ENCODE data around the gene MMP28.

Gene MMP28

DNA sequence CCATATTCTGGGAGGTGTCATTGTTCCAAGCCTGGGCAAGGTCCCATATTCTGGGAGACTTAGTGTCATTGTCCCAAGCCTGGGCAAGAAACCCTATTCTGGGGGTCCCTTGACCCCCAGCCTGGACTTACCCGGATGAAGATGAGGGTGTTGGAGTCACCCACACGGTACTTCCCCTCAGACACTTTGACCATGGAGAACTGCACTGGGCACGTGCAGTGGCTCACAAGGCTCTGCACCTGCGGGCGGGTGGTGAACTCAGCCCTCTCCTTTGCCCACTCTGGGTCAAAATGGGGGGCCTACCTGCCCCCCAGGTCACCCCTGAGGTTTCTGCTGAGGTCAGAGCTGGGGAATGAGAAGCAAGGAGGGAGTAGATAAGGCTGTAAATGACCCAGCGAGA is 46.5 kb downstream of the MMP28 start:
- Histone ChIP-seq H3K4me1 (ENCODE audit: insufficient read depth, low read length) (peaks cover 8% of the 10 kb centered on the region; the same call in 1 of the 2 replicates), H3K9ac (ENCODE audit: low read depth, low read length) (no peak overlapping the region), H3K36me3 (ENCODE audit: insufficient read depth, low read length) (no peaks in the 10 kb centered on the region), H3K9me3 (ENCODE audit: control insufficient read depth, insufficient read depth, low read length) (no peaks in the 10 kb centered on the region)

- H3K4me1 ChIP-seq (ENCODE audit: insufficient read depth, low read length), result peaks cover 8% of the 10 kb centered on the region; the same call in 1 of the 2 replicates
- no peak overlapping the region for H3K9ac ChIP-seq (ENCODE audit: low read depth, low read length)
- no peaks in the 10 kb centered on the region for H3K9me3 ChIP-seq (ENCODE audit: control insufficient read depth, insufficient read depth, low read length)
- H3K36me3 ChIP-seq (ENCODE audit: insufficient read depth, low read length), result no peaks in the 10 kb centered on the region
Measured at GRCh38 chr17:35748341-35748841, 47.0 kb downstream of the MMP28 start.

DNA sequence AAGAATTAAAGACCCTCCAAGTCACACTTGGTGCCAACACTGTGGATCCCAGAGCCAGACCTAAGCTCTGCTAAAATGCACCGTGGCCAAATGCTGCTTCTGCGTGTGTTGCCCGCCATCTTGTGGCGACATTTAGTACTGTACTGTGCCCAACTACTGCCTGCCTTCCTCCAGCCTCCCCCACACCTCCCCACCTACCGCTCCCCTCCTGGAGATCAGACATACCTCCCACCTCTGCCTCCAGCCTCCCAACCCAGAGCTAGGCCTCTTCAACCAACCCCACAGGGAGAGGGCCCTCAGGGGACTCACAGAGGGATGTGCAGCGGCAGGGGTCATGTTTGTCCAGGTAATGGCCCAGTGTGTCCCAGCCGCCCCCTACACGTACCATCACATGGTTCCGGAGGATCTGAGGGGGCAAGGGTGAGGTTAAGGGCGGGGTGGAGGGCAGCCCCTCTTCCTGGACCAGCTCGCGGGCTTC is 47.9 kb downstream of the MMP28 start:
- no peak overlapping the region for H3K9ac ChIP-seq (ENCODE audit: low read depth, low read length)

GRCh38 chr17:35745749-35746320 is 49.6 kb downstream of the MMP28 start:
- Histone ChIP-seq H3K4me1 (ENCODE audit: insufficient read depth, low read length) (peaks cover 8% of the 10 kb centered on the region; the same call in 1 of the 2 replicates), H3K9ac (ENCODE audit: low read depth, low read length) (no peak overlapping the region), H3K36me3 (ENCODE audit: insufficient read depth, low read length) (no peaks in the 10 kb centered on the region), H3K9me3 (ENCODE audit: control insufficient read depth, insufficient read depth, low read length) (peaks cover under 1% of the 10 kb centered on the region)

More for the DNA sequence above, 47.9 kb downstream of the MMP28 start:
- H3K4me1 ChIP-seq (ENCODE audit: insufficient read depth, low read length), result peaks cover 8% of the 10 kb centered on the region; the same call in 1 of the 2 replicates
- no peaks in the 10 kb centered on the region for H3K9me3 ChIP-seq (ENCODE audit: control insufficient read depth, insufficient read depth, low read length)
- no peaks in the 10 kb centered on the region for H3K36me3 ChIP-seq (ENCODE audit: insufficient read depth, low read length)

- peaks cover 4% of the 10 kb centered on the region for H3K9me3 ChIP-seq (ENCODE audit: control insufficient read depth, insufficient read depth, low read length)
- peaks cover 4% of the 10 kb centered on the region; the same call in 1 of the 2 replicates for H3K4me1 ChIP-seq (ENCODE audit: insufficient read depth, low read length)
- no peaks in the 10 kb centered on the region for H3K36me3 ChIP-seq (ENCODE audit: insufficient read depth, low read length)
- no peak overlapping the region for H3K9ac ChIP-seq (ENCODE audit: low read depth, low read length)
Measured at GRCh38 chr17:35745246-35745645, 50.2 kb downstream of the MMP28 start.

DNA sequence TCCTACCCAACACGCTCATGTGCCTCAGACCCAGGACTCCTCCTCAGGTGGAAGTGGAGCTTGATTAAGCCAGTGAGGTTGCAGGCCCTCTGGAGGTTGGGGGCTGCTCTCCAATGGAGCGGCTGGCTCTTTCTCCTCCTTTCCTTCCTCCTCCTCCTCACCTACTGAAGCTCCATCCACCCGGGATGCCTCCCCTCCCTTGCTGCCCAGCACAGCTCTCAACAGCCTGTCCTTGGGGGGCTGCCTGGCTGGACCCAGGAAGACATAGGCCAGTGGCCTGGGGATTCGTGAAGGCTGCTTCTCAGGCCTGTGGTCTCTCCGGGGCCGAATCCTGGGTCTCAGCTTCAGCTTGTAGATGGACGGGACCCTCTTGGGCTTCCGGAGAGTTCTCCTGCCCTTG is 50.6 kb downstream of the MMP28 start:
- H3K36me3 ChIP-seq (ENCODE audit: insufficient read depth, low read length), result no peaks in the 10 kb centered on the region
- peaks cover 3% of the 10 kb centered on the region; the same call in 1 of the 2 replicates for H3K4me1 ChIP-seq (ENCODE audit: insufficient read depth, low read length)
- H3K9ac ChIP-seq (ENCODE audit: low read depth, low read length), result no peak overlapping the region
- H3K9me3 ChIP-seq (ENCODE audit: control insufficient read depth, insufficient read depth, low read length), result peaks cover 4% of the 10 kb centered on the region

- no peak overlapping the region for H3K9ac ChIP-seq (ENCODE audit: low read depth, low read length)
- no peaks in the 10 kb centered on the region; the same call in 1 of the 2 replicates for H3K4me1 ChIP-seq (ENCODE audit: insufficient read depth, low read length)
- H3K36me3 ChIP-seq (ENCODE audit: insufficient read depth, low read length), result no peaks in the 10 kb centered on the region
- peaks cover 4% of the 10 kb centered on the region for H3K9me3 ChIP-seq (ENCODE audit: control insufficient read depth, insufficient read depth, low read length)
Measured at GRCh38 chr17:35743626-35744328, 51.7 kb downstream of the MMP28 start.

DNA sequence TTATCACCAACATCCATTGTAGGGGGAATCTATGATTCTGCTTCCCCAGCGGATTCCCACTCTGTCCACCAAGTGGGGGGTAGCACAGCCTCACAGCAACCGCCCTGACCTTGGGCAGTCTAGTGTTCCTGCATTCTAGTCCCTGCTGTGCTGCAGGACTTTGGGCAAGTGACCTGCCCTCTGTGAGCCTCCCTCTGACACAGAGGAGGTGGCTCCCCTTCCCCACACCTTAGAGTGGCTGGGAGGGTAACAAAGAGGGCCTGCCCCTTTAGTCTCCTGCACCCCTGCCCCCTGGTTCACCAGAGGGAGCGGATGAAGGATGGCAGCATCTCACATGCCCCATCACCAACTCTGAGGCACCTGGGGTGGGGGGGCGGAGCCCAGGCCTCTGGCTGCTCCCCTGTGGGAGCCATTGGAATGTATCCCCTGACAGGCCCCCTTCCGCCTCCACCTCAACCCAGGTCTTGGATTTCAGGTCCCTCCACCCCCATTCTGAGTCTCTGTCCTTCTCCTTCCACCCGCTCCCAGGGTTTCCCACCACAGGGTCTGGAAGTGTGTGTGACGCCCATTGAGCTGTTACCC is 52.5 kb downstream of the MMP28 start:
- no peaks in the 10 kb centered on the region; the same call in 1 of the 2 replicates for H3K4me1 ChIP-seq (ENCODE audit: insufficient read depth, low read length)
- no peaks in the 10 kb centered on the region for H3K36me3 ChIP-seq (ENCODE audit: insufficient read depth, low read length)
- no peak overlapping the region for H3K9ac ChIP-seq (ENCODE audit: low read depth, low read length)
- H3K9me3 ChIP-seq (ENCODE audit: control insufficient read depth, insufficient read depth, low read length), result peaks cover 4% of the 10 kb centered on the region

- Histone ChIP-seq H3K4me1 (ENCODE audit: insufficient read depth, low read length) (no peaks in the 10 kb centered on the region), H3K9me3 (ENCODE audit: control insufficient read depth, insufficient read depth, low read length) (peaks cover 4% of the 10 kb centered on the region), H3K9ac (ENCODE audit: low read depth, low read length) (no peak overlapping the region), H3K36me3 (ENCODE audit: insufficient read depth, low read length) (no peaks in the 10 kb centered on the region)
Measured at GRCh38 chr17:35742496-35742895, 52.9 kb downstream of the MMP28 start.

DNA sequence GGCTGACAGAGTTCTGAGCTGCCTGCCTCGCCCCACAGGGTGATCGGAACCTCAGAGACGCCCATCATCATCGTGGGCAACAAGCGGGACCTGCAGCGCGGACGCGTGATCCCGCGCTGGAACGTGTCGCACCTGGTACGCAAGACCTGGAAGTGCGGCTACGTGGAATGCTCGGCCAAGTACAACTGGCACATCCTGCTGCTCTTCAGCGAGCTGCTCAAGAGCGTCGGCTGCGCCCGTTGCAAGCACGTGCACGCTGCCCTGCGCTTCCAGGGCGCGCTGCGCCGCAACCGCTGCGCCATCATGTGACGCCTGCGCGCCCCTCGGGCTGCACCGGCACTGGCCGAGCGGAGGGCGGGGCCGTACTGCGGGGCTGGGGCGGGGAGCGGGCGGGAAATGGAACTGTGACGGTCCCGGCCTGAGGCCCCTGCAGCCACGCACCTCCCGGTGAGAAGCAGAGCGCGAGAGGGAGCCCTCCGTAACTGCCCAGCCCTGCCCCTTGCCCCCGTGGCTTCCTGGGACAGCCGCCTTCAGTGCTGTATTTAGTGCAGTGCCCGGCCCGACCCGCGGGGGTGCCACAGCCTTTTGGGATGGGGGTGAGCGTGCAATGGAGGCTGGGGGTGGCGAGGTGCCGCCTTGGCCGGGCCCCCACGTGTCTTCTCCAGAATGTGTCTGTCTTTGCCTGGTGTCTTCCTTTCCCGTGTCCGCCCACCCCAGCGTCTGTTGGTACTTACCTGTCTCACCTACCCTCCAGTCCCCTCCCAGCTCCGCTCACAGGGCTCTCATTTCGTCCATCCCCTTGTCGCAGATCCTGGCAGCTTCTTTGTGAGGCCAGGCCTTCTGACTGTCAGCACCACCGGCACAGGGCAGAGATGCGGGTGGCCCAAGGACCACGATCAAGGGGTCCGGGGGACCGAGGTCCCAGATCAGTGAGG is 54.2 kb downstream of the MMP28 start:
- no peaks in the 10 kb centered on the region for H3K4me1 ChIP-seq (ENCODE audit: insufficient read depth, low read length)
- no peaks in the 10 kb centered on the region for H3K36me3 ChIP-seq (ENCODE audit: insufficient read depth, low read length)
- peak overlapping the region; percentile 36; the same call in 1 of the 2 replicates for H3K9ac ChIP-seq (ENCODE audit: low read depth, low read length)
- peaks cover 4% of the 10 kb centered on the region for H3K9me3 ChIP-seq (ENCODE audit: control insufficient read depth, insufficient read depth, low read length)

DNA sequence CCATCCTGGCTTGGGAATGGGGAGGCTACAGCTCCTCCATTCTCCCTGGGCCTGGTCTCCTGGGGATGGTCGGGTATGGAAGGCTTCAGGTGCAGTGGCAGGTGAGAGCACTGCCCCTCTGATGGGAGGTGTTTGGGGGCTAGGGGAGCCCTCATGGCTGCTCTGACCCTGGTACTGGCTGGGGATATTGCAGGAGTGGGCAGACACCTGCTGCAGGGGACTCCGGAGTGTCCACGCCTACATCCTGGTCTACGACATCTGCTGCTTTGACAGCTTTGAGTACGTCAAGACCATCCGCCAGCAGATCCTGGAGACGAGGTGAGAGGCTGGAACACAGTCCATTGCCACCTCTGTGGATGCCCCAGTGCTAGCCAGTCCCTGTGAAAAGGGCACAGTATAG is 55.2 kb downstream of the MMP28 start:
- Histone ChIP-seq H3K36me3 (ENCODE audit: insufficient read depth, low read length) (no peaks in the 10 kb centered on the region), H3K9me3 (ENCODE audit: control insufficient read depth, insufficient read depth, low read length) (peaks cover 4% of the 10 kb centered on the region), H3K9ac (ENCODE audit: low read depth, low read length) (no peak overlapping the region), H3K4me1 (ENCODE audit: insufficient read depth, low read length) (no peaks in the 10 kb centered on the region)

DNA sequence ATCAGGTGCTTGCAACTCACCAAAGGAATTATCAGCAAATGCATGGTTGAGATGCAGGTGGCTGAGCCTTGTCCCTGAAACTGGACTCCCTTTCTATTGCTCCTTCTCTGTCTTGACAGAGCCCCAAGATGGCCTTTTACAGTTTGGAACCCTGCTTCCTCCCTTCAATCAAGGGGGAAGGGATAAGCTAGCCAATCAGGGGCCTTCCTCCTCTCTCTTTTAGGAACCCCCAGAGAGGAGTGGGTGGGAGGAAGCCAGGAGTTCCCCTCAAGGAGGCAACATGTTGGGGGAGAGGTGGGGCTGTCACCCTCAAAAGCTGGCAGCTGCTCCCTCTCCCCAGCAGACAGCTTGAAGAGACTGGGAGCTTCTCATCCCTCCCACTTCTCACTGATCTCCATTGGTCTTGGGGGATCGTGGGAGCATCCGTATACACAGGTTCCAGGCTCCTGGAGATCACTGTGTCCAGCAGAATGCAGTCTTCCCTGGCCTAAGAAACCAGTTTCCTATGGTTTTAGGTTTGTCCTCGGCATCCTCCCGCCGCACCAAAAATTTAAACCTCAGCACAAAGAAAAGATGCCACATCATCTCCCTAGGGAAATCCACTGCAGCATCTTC is 56.8 kb downstream of the MMP28 start:
- Histone ChIP-seq H3K36me3 (ENCODE audit: insufficient read depth, low read length) (no peaks in the 10 kb centered on the region), H3K9ac (ENCODE audit: low read depth, low read length) (no peak overlapping the region)

DNA sequence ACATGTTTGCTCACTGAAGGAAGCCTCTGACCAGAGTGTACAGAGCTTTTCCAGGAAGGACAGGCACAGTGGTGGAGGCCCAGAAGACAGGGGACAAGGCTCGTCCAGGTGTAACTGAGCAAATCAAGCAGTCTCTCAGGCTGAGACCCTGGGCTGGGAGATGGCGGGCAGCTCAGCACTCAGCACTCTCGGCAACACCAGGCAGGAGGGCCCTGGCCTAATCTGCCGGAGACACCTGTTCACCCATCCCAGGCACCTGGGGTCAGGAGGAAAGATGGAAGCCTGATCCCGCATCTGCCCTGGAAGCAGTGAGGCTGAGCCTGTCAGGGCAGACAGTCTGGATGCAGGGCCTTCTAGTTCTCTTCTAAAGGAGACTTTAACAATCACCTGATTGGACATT is 59.2 kb downstream of the MMP28 start:
- 0 out of 2 replicates have a peak, but pooled peaks cover under 1% of the 10 kb centered on the region for H3K4me1 ChIP-seq (ENCODE audit: insufficient read depth, low read length)
- H3K9me3 ChIP-seq (ENCODE audit: control insufficient read depth, insufficient read depth, low read length), result peaks cover 4% of the 10 kb centered on the region
- no peaks in the 10 kb centered on the region for H3K36me3 ChIP-seq (ENCODE audit: insufficient read depth, low read length)
- no peak overlapping the region for H3K9ac ChIP-seq (ENCODE audit: low read depth, low read length)

More for the DNA sequence above, 56.8 kb downstream of the MMP28 start:
- no peaks in the 10 kb centered on the region for H3K4me1 ChIP-seq (ENCODE audit: insufficient read depth, low read length)
- peaks cover 4% of the 10 kb centered on the region for H3K9me3 ChIP-seq (ENCODE audit: control insufficient read depth, insufficient read depth, low read length)

Measured in ES-I3 (cell line).